GM10266 (cell line): ENCODE results near the gene BEND5.

Experiments
- DNase-seq: peaks from one replicate; pipeline ENCODE4 v3.0.0; 2012; ENCODE audit errors: extremely low spot score
- TF ChIP-seq, protein P1 (sequence below): IDR thresholded peaks from 2 replicates; pipeline ENCODE4 v1.5.1; 2012; ENCODE audit warnings: mild to moderate bottlenecking, low read depth; ENCODE audit not compliant: control insufficient read depth, insufficient read depth; ENCODE audit errors: missing control alignments

The BEND5 gene

DNA sequence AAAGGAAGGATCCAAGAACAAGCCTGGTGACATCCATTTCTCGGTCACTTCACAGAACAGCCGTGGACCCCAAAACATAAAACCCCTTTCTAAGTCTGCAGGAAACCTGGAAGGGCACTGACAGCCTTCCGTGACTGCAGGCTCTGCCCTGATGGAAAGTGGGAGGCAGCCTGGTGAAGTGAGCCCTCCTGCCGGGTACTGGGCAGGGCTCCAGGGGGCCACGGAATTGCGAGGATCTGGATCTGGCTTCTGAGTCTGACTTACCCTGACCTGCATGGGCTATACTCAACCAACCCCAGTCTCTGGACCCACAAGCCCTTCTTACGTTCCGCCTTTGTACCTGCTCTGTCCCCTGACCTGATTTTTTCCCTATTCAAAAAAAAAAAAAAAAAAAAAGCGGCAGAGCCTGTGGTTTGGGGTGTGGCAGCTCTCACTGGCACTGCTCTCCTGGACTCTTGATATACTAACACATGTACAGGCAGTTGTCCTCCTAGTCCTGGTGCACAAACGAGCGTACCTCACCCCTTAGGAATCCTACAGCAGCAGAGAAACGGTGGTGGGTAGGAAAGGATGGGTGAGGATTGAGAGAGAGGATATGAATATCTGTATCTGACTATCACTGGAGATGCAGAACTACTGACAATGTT is 82.9 kb downstream of the BEND5 start:
- TF ChIP-seq, protein P1, sequence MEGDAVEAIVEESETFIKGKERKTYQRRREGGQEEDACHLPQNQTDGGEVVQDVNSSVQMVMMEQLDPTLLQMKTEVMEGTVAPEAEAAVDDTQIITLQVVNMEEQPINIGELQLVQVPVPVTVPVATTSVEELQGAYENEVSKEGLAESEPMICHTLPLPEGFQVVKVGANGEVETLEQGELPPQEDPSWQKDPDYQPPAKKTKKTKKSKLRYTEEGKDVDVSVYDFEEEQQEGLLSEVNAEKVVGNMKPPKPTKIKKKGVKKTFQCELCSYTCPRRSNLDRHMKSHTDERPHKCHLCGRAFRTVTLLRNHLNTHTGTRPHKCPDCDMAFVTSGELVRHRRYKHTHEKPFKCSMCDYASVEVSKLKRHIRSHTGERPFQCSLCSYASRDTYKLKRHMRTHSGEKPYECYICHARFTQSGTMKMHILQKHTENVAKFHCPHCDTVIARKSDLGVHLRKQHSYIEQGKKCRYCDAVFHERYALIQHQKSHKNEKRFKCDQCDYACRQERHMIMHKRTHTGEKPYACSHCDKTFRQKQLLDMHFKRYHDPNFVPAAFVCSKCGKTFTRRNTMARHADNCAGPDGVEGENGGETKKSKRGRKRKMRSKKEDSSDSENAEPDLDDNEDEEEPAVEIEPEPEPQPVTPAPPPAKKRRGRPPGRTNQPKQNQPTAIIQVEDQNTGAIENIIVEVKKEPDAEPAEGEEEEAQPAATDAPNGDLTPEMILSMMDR, result no peak
- DNase-seq, result no peak

DNA sequence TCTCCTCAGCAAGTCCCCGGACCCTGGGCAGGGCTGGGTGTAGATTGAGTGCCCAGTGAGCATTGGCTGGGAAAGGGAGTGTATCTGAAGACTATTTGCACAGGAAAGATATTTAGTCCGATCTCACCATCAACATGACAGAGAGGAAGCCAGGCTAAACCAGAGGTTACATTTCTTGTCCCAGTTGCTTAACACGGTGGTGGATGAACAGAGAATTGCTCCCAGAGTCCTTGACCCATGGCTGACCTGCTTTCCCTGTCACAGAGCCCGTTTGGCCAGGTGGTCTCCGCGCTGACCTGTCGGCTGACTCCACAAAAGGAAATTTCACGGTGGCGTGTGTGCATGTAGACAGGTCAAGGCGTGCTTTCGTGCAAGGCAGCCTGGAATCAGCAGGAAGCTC is 83.5 kb downstream of the BEND5 start:
- no peak for DNase-seq

DNA sequence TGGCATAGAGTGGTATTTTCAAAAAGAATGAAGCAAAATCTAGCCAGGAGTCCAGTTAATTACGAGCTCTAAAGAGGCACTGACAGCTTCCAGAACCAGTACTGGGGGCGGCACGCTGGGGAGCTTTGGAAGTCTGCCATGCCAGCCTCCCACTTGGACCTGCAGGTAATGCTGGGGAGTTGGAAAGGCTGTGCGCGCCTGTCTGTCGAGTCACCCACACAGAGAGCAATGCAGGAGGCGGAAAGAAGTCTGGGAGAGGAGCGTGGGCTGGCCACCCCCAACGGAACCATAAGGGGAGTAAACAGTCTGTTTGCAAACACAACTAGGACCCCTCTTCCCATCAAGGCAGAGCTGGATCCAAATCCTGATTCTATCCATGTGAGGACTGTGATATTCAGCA is 84.5 kb downstream of the BEND5 start:
- TF ChIP-seq, protein P1, result no peak
- DNase-seq, result no peak

More for the DNA sequence above, 83.5 kb downstream of the BEND5 start:
- TF ChIP-seq, protein P1, result no peak

DNA sequence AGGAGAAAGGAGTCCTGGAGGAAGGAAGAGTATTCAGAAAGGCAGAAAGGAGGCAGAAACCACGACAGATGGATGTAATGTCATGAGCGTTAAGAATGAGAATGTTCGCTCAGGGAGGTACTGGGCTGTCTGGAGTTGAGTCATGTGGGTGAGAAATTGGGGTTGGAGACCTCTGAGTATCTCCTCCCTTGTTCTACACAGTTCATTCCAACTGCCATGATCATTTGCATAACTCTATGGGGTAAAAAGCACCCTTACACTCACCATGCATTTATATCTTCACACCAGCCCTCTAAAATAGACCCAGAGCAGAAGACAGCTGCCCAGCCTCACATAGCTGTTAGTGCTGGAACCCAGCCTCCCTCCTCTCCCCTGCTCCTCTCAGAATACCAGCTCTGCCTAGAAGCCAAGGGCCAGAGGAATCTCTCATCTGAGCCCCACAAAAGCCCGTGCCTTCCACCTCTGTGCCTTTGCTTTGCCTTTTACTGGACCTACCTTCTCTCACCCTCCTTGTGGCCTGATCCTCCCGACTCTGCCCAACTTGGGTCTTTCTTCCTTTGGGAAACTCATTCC is 85.2 kb downstream of the BEND5 start:
- TF ChIP-seq, protein P1, result no peak
- DNase-seq, result no peak

DNA sequence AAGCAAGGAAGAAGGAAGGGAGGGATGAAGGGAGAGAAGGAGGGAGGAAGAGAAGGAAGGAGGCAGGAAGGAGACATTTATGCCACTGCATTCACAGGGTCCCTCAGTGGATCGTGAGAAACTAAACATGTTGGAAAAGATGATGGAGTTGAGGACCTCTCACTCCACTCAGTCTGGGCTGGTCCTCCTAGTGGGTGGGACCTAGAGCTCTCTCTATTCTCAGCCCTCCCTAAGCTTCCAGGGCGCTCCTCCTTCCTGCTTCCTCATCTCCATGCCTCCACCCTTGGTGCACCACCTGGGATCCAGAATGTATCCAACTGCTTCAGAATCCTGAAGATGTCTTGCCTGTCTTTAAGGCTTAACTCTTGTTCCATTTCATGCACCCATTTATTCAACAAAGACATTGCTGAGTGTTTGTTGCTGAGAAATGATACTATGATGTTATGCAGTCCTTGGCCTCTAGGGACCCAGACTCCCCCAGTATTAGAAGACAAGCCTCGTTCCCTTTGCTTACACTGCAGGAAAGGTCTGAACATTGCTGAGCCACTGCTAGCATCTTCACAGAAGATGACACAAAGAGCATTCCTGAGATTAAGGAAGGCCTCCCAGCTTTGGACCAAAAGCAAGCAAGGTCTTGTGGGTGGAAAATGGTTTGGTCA is 88.5 kb downstream of the BEND5 start:
- no peak for DNase-seq
- TF ChIP-seq, protein P1, result no peak

DNA sequence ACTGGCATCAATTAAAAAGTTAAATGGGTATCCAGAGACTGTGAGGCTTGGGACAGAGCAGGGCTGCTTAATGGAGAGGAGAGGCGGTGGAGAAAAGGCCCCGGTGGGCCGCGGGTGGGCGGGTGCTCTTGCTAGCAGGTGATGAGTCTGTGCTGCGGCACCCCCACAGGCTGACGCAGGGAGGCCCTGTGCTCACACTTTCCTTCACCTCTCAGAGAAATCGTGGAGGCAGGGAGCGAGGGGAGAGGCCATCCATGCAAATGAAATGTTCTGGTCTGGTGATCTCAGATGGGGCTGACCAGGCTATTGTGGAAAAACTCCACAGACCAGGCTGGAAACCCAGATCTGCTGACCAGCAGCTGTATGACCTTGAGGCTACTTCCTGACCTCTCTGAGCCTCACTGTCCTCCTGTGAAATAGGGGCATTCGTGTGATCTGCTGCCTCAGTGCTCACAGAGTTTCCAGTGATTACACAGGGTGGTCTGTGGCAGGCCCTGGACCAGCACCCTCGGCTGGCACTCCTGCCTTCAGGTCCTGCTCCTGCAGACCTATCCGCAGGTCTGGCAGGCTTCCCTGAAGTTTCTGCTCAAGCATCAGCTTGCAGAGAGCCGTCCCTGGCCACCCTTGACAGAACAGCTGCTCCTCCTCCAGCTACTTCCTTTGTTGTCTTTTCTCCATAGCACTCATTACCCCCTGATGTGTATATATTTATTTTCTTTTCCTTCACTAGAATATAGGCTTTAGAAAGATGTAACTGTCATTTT is 89.2 kb downstream of the BEND5 start:
- TF ChIP-seq, protein P1, result no peak

DNA sequence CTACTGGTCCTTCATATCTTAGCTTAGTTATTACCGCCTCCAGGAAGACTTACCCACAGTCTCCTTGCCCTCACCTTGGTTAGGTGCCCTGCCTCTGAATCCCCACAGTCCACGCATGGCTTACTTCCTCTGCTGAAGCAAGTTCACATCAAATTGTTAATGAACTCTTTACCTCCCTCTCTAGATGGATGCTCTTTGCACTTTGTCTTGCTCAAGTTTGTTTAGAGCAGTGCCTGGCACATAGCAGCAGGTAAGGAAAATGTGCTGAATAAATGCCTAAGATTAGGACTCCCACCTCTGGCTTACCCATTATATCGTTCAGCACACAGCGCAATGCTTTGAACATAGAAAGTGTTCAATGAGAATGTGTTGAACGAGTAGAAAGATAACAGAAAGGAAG is 90.5 kb downstream of the BEND5 start:
- no peak for DNase-seq
- TF ChIP-seq, protein P1, result no peak

More for the DNA sequence above, 89.2 kb downstream of the BEND5 start:
- DNase-seq, result no peak
